MCF 10A (cell line): ENCODE measurements around the gene KAZALD1. TPM values are rescaled to one million over a fixed set of nuclear protein-coding genes. Genes with fewer than 3 reads are reported as not detected.

Experiments
- BruUV-seq: library from RNA; stranded (reverse); fragments of 400-500 nt; replicated peaks from 2 replicates; lab custom pipeline; 2021; lab: Mats Ljungman, UMichigan
- CTCF ChIA-PET: fragments of 300-600 bp; sonication (Branson Sonifier 250); formaldehyde crosslinking; extraction: SDS; loops from one replicate; lab custom pipeline; 2021; ENCODE audit warnings: antibody characterized with exemption, inconsistent platforms; lab: Yijun Ruan, JAX
- POLR2A ChIA-PET: fragments of 300-600, 350-650 bp; sonication (Branson Sonifier 250); formaldehyde crosslinking; extraction: SDS; loops from one replicate; lab custom pipeline; 2020; ENCODE audit warnings: antibody characterized with exemption, inconsistent platforms; lab: Yijun Ruan, JAX
- DNase-seq: peaks from one replicate; pipeline ENCODE4 v3.0.0-alpha.2; 2018; ENCODE audit not compliant: unreplicated experiment
- H3K27ac Mint-ChIP-seq: one replicate; pipeline ENCODE4 v1.8.0; 2022; ENCODE audit warnings: mild to moderate bottlenecking, low read depth, mixed read lengths; ENCODE audit not compliant: unreplicated experiment
- H3K27me3 Mint-ChIP-seq: one replicate; pipeline ENCODE4 v1.8.0; 2022; ENCODE audit warnings: mixed read lengths; ENCODE audit not compliant: insufficient read depth, unreplicated experiment
- H3K36me3 Mint-ChIP-seq: one replicate; pipeline ENCODE4 v1.8.0; 2022; ENCODE audit warnings: mild to moderate bottlenecking, moderate library complexity, mixed read lengths; ENCODE audit not compliant: insufficient read depth, unreplicated experiment
- H3K4me1 Mint-ChIP-seq: one replicate; pipeline ENCODE4 v1.8.0; 2022; ENCODE audit warnings: mixed read lengths; ENCODE audit not compliant: insufficient read depth, unreplicated experiment
- H3K4me3 Mint-ChIP-seq: one replicate; pipeline ENCODE4 v1.8.0; 2022; ENCODE audit warnings: mild to moderate bottlenecking, moderate library complexity, mixed read lengths; ENCODE audit not compliant: unreplicated experiment
- H3K9me3 Mint-ChIP-seq: one replicate; pipeline ENCODE4 v1.8.0; 2022; ENCODE audit warnings: mixed read lengths; ENCODE audit not compliant: unreplicated experiment
- intact Hi-C: fragments of 100-400 bp; cut with micrococcal nuclease; formaldehyde crosslinking; loops from 2 replicates; pipeline ENCODE4 v1.14.1; 2022
- total RNA-seq: library from RNA; stranded (reverse); gene quantifications from 2 replicates; pipeline ENCODE4 v1.2.3, GENCODE V29; 2022
- TF ChIP-seq, protein P1 (sequence below): fragments of 200-600 bp; IDR thresholded peaks from one replicate; pipeline ENCODE4 v1.8.0; 2022; ENCODE audit warnings: antibody characterized with exemption, mild to moderate bottlenecking; ENCODE audit not compliant: unreplicated experiment

KAZALD1 gene
- total RNA-seq, 1 experiment from 2014 or later: 2.4 TPM

DNA sequence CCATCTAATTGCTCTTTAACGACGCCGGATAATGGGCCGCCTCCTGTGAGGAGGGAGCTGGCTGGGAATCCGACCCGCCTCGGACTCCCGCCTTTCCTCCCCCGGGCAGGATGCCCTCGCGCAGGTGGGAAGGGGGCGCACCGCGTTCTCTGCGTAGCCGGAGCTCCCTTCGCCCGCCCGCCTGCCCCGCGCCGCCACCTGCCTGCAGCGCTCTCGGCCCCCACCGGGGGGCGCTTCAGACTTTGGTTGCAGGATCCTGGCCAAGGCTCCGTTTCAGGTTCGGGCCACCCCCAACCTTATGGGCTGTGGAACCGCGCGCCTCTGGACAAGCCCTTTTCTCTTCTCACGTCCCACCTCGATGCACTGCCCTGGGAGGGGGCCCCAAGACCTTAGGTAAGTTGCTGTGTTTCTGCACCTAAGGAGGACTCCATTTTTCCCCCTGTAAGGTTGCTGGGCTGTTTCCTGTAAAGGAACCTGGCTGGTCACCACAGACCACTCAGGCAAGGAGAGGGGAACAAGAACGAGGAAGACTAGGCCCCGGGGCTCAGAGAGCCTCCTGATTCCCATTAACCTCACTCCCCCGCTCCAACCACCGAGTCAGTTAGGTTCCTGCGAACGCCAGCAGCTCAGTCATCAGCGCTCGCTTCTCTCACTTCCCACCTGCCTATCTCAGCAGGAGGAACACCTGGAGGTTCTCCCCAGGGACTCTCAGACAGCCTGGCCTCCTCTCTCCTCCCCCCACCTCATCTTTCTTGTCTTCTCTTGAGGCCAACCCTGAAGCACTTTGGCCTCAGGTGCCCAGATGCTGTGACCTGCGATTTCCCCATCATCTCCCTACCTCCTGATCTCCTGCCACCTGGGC, 11.3 kb upstream of the KAZALD1 start:
- H3K27me3 Mint-ChIP-seq: no peaks in the 10 kb centered on the region
- TF ChIP-seq, protein P1, sequence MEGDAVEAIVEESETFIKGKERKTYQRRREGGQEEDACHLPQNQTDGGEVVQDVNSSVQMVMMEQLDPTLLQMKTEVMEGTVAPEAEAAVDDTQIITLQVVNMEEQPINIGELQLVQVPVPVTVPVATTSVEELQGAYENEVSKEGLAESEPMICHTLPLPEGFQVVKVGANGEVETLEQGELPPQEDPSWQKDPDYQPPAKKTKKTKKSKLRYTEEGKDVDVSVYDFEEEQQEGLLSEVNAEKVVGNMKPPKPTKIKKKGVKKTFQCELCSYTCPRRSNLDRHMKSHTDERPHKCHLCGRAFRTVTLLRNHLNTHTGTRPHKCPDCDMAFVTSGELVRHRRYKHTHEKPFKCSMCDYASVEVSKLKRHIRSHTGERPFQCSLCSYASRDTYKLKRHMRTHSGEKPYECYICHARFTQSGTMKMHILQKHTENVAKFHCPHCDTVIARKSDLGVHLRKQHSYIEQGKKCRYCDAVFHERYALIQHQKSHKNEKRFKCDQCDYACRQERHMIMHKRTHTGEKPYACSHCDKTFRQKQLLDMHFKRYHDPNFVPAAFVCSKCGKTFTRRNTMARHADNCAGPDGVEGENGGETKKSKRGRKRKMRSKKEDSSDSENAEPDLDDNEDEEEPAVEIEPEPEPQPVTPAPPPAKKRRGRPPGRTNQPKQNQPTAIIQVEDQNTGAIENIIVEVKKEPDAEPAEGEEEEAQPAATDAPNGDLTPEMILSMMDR: peak; percentile 85
- intact Hi-C loops: loop anchor here (1.0 kb wide), 1 partner anchor 16 kb away; no protein-coding TSS in a partner anchor
- DNase-seq: peak; percentile 64
- H3K27ac Mint-ChIP-seq: no peak overlapping the region
- POLR2A ChIA-PET: interaction anchor here (0.8 to 5.9 kb wide), 7 partner anchors 8 to 91 kb away, joined by 3 to 71 read pairs (median 9); partner anchors contain the start of genes KAZALD1, PDZD7 and SFXN3
- no peaks in the 10 kb centered on the region for H3K36me3 Mint-ChIP-seq
- CTCF ChIA-PET: interaction anchor here (0.5 to 13.2 kb wide), 22 partner anchors 9 to 1695 kb away, joined by 3 to 234 read pairs (median 4); partner anchors contain the start of genes PDZD7 and SFXN3
- peak overlapping the region; percentile 47 for H3K4me3 Mint-ChIP-seq
- no peaks in the 10 kb centered on the region for H3K9me3 Mint-ChIP-seq
- no TSS peak for BruUV-seq
- peaks cover 8% of the 10 kb centered on the region for H3K4me1 Mint-ChIP-seq

GRCh38 chr10:101052285-101052684, 9.5 kb upstream of the KAZALD1 start:
- Mint-ChIP-seq H3K27ac (peak overlapping the region; percentile 59), H3K27me3 (no peaks in the 10 kb centered on the region), H3K4me1 (peaks cover 8% of the 10 kb centered on the region), H3K36me3 (no peaks in the 10 kb centered on the region), H3K9me3 (no peaks in the 10 kb centered on the region), H3K4me3 (no peak overlapping the region)
- intact Hi-C loops: no loop called here
- ChIA-PET CTCF (interaction anchor here (0.8 to 13.2 kb wide), 11 partner anchors 7 to 90 kb away, joined by 4 to 234 read pairs (median 13); partner anchors contain the start of genes KAZALD1, PDZD7 and SFXN3), POLR2A (interaction anchor here (0.6 to 5.9 kb wide), 15 partner anchors 8 to 1293 kb away, joined by 3 to 71 read pairs (median 4); partner anchors contain the start of genes KAZALD1, LZTS2, OGA and PDZD7)
- peak; percentile 84 for DNase-seq
- no TSS peak for BruUV-seq
- TF ChIP-seq, protein P1: no peak

DNA sequence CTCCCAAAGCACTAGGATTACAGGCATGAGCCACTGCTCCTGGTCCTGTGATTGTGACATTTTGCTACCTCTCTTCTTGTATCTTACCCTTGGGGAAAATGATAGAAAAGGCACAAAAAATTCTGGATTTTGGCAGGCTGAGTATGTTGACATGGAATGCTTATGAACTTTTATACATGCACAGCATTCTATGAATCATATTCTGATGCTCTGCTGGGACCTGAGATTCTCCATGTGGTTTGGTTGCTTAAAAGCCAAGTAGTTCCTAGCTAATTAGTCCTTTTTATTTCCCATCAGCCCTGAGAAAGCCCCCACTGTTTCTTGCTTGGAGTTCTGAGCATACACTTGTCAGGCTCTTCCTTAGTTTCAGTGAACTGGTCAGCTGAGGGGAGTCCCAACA, 8.3 kb upstream of the KAZALD1 start:
- Mint-ChIP-seq H3K27ac (no peak overlapping the region), H3K9me3 (no peaks in the 10 kb centered on the region), H3K4me3 (no peak overlapping the region), H3K27me3 (no peaks in the 10 kb centered on the region), H3K36me3 (no peaks in the 10 kb centered on the region), H3K4me1 (peaks cover 8% of the 10 kb centered on the region)
- intact Hi-C loops: no loop called here
- DNase-seq: no peak
- BruUV-seq: no TSS peak
- TF ChIP-seq, protein P1: no peak
- ChIA-PET CTCF (interaction anchor here (0.7 to 13.2 kb wide), 6 partner anchors 14 to 89 kb away, joined by 4 to 234 read pairs (median 21); no protein-coding TSS in a partner anchor), POLR2A (interaction anchor here (5.9 kb wide), 1 partner anchor 11 kb away, joined by 71 read pairs; no protein-coding TSS in a partner anchor)

DNA sequence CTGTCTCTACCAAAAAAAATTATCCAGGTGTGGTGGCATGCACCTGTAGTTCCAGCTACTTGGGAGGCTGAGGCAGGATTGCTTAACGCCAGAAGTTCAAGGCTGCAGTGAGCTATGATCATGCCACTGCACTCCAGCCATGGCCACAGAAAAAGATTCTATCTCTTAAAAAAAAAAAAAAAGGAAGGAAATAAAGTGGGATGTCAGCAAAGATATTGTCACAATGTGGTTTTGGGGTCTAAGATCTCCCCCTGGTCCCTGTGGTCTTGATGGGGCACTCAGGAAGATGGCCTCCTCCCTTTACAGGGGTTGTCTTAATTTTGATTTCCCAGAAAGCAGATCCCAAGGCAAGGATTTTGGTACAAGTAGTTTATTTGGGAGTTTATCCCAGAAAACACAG, 7.4 kb upstream of the KAZALD1 start:
- Mint-ChIP-seq H3K27me3 (no peaks in the 10 kb centered on the region), H3K36me3 (no peaks in the 10 kb centered on the region), H3K27ac (no peak overlapping the region), H3K4me3 (no peak overlapping the region), H3K4me1 (peaks cover 9% of the 10 kb centered on the region), H3K9me3 (no peaks in the 10 kb centered on the region)
- BruUV-seq: no TSS peak
- no peak for DNase-seq
- POLR2A ChIA-PET: interaction anchor here (0.9 to 5.9 kb wide), 2 partner anchors 11 to 12 kb away, joined by 3 to 71 read pairs; no protein-coding TSS in a partner anchor
- TF ChIP-seq, protein P1: no peak
- CTCF ChIA-PET: interaction anchor here (1.7 to 13.2 kb wide), 3 partner anchors 13 to 88 kb away, joined by 10 to 234 read pairs (median 151); no protein-coding TSS in a partner anchor
- intact Hi-C loops: no loop called here
